GM04503 (cell line): ENCODE results near the gene SNX14.
A peak's percentile ranks its signal among the peaks of the same experiment; 100 is the strongest.
"Not testable (repeated sequence)": the region's sequence is repeated elsewhere in the genome, so short reads cannot be mapped to it uniquely, and the experiment has no call there.

Source experiments
- DNase-seq: peaks from one replicate; pipeline ENCODE4 v3.0.0-alpha.2; 2012; ENCODE audit warnings: low read depth

The SNX14 gene

GRCh38 chr6:85591207-85591606, 2.5 kb downstream of the SNX14 start:
- DNase-seq = no peak

- no peak for DNase-seq
Observed at GRCh38 chr6:85585741-85586140, 7.9 kb downstream of the SNX14 start.

- not testable (repeated sequence) for DNase-seq
Observed at GRCh38 chr6:85582832-85583231, 10.8 kb downstream of the SNX14 start.

- DNase-seq = no peak
Observed at GRCh38 chr6:85581572-85581971, 12.1 kb downstream of the SNX14 start.

- no peak for DNase-seq
Observed at GRCh38 chr6:85580878-85581267, 12.8 kb downstream of the SNX14 start.

GRCh38 chr6:85580118-85580877, 13.4 kb downstream of the SNX14 start:
- DNase-seq = no peak

- DNase-seq = no peak
Observed at GRCh38 chr6:85579581-85579980, 14.1 kb downstream of the SNX14 start.

- DNase-seq = no peak
Observed at GRCh38 chr6:85576476-85576875, 17.2 kb downstream of the SNX14 start.

- DNase-seq = no peak
Observed at GRCh38 chr6:85574932-85575598, 18.6 kb downstream of the SNX14 start.

- no peak for DNase-seq
Observed at GRCh38 chr6:85569323-85569722, 24.3 kb downstream of the SNX14 start.

- no peak for DNase-seq
Observed at GRCh38 chr6:85568411-85568810, 25.2 kb downstream of the SNX14 start.

- no peak for DNase-seq
Observed at GRCh38 chr6:85565736-85566135, 27.9 kb downstream of the SNX14 start.

GRCh38 chr6:85564223-85564622, 29.4 kb downstream of the SNX14 start:
- not testable (repeated sequence) for DNase-seq

- no peak for DNase-seq
Observed at GRCh38 chr6:85561750-85562357, 31.8 kb downstream of the SNX14 start.

GRCh38 chr6:85556992-85557668, 36.5 kb downstream of the SNX14 start:
- DNase-seq = no peak

- DNase-seq = no peak
Observed at GRCh38 chr6:85552652-85553051, 41.0 kb downstream of the SNX14 start.

- no peak for DNase-seq
Observed at GRCh38 chr6:85551264-85551663, 42.4 kb downstream of the SNX14 start.

GRCh38 chr6:85547719-85548118, 45.9 kb downstream of the SNX14 start:
- no peak for DNase-seq

- peak; percentile 10 for DNase-seq
Observed at GRCh38 chr6:85544776-85545175, 48.9 kb downstream of the SNX14 start.

- DNase-seq = no peak
Observed at GRCh38 chr6:85537055-85537494, 56.6 kb downstream of the SNX14 start.

- not testable (repeated sequence) for DNase-seq
Observed at GRCh38 chr6:85524281-85524680, 69.4 kb downstream of the SNX14 start.

GRCh38 chr6:85516168-85516567, 77.5 kb downstream of the SNX14 start:
- DNase-seq = no peak
